Femur (tissue), 1 donor: ENCODE results near the gene NR2F6.
A peak's percentile ranks its signal among the peaks of the same experiment; 100 is the strongest.
"Not testable (repeated sequence)": the region's sequence is repeated elsewhere in the genome, so short reads cannot be mapped to it uniquely, and the experiment has no call there.

Source experiments
- DNase-seq: peaks from one replicate; pipeline ENCODE4 v3.0.0-alpha.2; 2017

Gene NR2F6

GRCh38 chr19:17210296-17210695 lies 35.4 kb downstream of the NR2F6 start:
- no peak for DNase-seq

DNA sequence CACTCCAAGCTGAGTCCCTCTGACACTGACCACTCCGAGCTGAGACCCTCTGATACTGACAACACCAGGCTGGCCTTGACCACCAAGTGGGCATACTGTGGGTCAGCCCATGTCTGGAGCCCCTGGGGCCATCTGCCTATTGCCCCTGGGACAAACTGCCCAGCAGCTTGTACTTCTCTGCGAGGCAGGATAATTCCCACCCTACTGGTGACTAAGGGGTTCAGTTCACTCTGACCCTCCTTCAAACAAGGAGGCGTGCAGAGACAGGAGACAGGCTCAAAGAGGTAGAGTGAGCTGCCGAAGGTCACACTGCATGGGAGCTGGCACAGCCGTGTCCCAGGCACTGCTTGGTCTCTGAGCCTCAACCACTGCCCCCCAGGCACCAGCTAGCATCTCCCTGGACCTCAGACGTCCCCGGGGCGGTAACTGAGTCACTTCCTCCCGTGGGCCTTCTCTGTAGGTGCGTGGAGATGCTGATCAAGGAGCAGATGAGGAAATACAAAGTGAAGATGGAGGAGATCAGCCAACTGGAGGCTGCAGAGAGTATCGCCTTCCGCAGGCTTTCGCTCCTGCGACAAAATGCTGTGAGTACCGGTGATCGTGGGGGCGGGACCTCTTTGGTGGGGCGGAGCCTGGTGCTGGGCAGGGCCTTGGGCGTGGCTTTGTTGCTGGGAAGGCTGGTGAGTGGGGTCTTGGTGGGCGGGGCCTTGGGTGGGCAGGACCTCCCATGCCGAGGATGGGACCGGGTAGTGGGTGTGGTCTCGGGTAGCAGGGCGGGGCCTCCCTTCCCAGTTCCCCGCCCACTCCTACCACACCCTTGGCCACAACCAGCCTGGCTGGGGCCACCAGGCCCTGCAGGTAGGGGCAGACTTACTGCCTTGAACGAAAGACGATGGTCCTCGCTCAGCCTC lies 36.3 kb downstream of the NR2F6 start:
- peak; percentile 55 for DNase-seq

GRCh38 chr19:17206736-17207581 lies 38.8 kb downstream of the NR2F6 start:
- no peak for DNase-seq

DNA sequence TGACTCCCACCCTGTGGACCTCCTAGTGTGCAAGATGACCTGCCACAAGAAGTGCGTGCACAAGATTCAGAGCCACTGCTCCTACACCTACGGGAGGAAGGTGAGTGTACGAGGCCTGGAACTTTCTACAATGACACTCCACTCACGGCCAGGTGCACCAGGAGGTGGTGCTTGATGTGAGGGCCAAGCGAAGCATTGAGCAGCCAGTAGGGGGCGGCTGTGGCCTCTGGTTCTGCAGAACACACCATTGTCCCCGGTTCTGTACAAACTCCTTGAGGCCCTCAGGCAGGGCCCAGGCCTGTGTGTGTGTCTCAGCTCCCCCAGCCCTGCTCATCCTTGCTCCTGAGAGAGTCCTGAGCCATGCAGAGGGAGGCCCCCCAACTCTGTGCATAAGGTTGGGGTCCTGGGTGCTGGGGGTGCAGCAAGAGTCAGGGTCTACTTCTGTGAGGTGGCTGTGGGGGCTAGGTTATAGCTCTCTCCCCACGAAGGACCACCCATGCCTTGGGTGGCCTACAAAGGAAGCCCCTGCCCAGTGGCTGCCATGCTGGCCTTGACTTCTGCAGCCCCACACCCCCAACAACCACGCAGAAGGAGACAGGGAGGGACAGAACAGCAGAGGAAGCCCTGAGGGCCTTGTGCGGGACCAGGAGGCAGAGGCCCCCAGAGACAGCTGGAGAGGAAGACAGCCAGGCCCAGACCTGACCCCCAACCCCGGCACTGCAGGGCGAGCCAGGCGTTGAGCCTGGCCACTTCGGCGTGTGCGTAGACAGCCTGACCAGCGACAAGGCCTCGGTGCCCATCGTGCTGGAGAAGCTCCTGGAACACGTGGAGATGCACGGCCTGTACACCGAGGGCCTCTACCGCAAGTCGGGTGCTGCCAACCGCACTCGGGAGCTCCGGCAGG lies 40.2 kb downstream of the NR2F6 start:
- no peak for DNase-seq

DNA sequence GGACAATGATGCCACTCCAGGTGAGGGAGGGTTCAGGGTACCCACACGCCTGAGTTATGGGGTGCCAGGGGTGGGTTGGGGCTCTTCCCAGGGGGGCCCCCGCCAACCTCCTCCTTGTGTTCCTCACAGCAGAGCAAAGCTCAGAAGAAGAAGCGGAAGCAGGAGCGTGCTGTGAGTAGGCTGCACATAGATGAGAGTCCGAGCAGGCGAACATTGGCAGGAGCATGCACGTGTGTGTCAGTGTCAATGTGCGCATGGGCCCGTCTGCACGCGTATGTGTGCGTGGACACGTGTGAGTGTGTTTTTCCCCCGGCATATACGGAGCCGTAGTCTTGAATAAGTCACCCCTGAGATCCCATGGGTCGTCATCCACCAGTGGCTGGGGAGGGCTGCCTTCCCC lies 43.0 kb downstream of the NR2F6 start:
- no peak for DNase-seq

DNA sequence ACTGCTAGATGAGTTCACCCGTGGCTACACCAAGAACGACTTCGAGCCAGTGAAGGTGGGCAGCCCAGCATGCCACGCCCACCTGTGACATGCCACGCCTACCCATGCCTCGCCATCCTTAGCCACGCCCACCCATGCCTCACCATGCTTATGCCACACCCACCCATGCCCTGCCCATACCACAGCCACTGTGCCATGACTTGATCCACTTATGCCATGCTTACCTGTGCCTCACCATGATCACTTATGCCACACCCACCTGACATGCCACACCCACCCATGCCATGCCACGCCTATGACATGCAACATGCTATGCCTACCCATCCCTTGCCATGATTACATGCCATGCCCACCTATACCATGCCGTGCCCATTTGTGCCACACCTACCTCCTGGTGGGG lies 43.5 kb downstream of the NR2F6 start:
- DNase-seq = no peak

GRCh38 chr19:17200408-17201079 lies 45.2 kb downstream of the NR2F6 start:
- no peak for DNase-seq

- DNase-seq = no peak
Observed at GRCh38 chr19:17197666-17198065, 48.1 kb downstream of the NR2F6 start.

GRCh38 chr19:17196610-17197009 lies 49.1 kb downstream of the NR2F6 start:
- DNase-seq = no peak

- DNase-seq = no peak
Observed at GRCh38 chr19:17195106-17195505, 50.6 kb downstream of the NR2F6 start.

DNA sequence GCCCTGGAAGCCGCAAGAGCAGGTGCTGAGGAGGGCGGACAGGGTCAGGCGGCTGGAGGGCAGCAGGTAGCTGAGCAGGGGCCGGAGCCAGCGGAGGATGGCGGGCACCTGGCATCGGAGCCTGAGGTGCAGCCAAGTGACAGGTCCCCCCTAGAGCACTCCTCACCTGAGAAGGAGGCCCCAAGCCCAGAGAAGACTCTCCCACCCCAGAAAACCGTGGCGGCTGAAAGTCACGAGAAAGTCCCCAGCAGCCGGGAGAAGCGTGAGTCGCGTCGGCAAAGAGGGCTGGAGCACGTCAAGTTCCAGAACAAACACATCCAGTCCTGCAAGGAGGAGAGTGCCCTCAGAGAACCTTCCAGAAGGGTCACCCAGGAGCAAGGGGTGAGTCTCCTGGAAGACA lies 51.1 kb downstream of the NR2F6 start:
- no peak for DNase-seq

DNA sequence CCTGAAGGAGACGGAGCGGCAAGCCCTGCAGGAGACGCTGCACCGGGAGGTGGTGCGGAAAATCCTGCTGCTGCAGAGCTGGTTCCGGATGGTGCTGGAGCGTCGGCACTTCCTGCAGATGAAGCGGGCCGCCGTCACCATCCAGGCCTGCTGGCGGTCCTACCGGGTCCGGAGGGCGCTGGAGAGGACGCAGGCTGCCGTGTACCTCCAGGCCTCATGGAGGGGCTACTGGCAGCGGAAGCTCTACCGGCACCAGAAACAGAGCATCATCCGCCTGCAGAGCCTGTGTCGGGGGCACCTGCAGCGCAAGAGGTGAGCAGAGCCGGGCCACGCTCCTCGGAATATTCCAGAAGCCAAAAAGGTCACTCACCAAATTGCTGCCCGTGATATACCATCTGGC lies 53.0 kb downstream of the NR2F6 start:
- no peak for DNase-seq

DNA sequence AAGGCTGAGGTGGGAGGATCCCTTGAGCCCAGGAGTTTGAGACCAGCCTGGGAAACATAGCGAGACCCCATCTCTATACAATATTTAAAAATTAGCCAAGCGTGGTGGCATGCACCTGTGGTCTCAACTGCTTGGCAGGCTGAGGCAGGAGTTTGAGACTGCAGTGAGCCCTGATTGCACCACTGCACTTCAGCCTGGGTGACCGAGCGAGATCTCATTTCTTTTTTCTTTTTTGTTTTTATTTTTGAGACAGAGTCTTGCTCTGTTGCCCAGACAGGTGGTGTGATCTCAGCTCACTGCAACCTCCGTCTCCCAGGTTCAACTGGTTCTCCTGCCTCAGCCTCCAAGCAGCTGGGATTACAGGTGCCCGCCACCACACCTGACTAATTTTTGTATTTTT lies 54.0 kb downstream of the NR2F6 start:
- DNase-seq = not testable (repeated sequence)

DNA sequence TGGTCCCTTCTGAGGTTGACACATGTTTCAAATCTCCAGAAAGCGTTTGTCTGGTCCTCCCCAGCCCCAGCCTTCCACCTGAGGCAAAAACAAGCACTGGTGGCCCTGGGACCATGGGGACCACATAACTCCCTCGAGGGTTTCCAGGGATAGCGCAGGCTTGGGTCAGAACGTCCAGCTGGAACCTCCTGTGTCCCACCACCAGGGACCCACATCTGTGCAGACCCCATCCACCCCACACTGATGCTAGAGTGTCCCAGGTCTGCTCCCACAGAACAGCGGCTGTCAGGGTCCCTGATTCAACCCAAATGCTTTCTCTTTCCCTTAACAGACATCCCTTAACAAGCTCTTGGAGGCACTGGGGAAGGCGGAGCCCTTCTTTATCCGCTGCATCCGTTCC lies 60.1 kb downstream of the NR2F6 start:
- no peak for DNase-seq

GRCh38 chr19:17184371-17184841 lies 61.3 kb downstream of the NR2F6 start:
- DNase-seq = no peak

GRCh38 chr19:17183858-17184321 lies 61.8 kb downstream of the NR2F6 start:
- DNase-seq = no peak

DNA sequence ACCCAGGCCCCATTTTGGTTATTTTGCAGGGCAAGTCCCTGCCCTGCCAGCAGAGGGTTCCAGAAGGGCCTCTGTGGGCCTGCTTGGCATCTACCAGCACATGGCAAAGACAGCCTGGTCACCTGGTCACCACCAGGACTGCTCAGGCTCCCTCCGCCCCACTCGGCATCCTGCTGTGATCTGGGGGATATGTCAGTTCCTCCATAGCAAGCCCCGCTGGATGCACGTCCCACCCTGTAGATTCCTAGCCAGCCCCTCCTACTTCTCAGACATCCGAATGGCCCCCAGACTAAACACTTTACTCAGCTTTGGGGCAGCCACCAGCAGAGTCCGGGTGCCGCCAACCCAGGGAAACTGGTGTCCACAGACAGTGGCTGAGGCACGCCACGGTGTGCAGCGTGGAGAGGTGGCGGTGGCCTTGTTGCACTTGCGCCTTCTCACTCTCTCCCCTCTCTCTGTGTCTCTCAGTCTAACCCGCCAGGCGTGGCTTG lies 62.4 kb downstream of the NR2F6 start:
- DNase-seq = no peak
